Vagina (tissue), 2 donors: Measurements from ENCODE around the gene FOXE1.

Source experiments
- POLR2A ChIP-seq, 2 donors: fragments of 450-650 bp; IDR thresholded peaks; one replicate each; pipeline ENCODE4 v1.6.1; 2017; ENCODE audit warnings: antibody characterized with exemption in 2 of 2, mild to moderate bottlenecking in 2 of 2, moderate library complexity in 2 of 2
- POLR2AphosphoS5 ChIP-seq, 2 donors: sonication (generic); formaldehyde crosslinking; IDR thresholded peaks; one replicate each; pipeline ENCODE4 v1.9.0; 2017; ENCODE audit warnings: antibody characterized with exemption in 2 of 2, mild to moderate bottlenecking in 2 of 2, low read depth in 1 of 2; ENCODE audit not compliant: insufficient read depth in 1 of 2
- TF ChIP-seq, protein P1 (sequence below), 3 experiments: fragments of 450-650 bp in 2 of 3; fragments of 200-600 bp in 1 of 3; sonication (generic) in 1 of 3; IDR thresholded peaks; one replicate each; pipeline ENCODE4 v1.5.1; 2017 to 2019; ENCODE audit warnings: antibody characterized with exemption in 3 of 3, mild to moderate bottlenecking in 2 of 3, moderate library complexity in 2 of 3

DNA sequence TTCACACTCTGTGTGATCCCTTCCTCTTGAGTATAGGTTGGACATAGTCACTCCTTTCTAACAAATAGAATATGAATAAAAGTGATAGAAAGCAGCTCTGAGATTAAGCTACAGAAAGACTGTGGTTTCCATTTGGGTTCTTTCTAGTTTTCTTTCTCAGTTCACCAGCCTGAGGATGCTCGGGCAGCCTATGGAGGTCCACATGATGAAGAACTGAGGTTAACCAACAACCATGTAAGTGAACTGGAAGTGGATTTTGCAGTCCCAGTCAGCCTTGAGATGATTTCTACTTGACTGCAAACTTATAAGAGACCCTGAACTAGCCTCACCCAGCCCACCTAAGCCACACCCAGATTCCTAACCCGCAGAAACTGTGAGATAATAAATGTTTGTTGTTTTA is 10.1 kb upstream of the FOXE1 start:
- TF ChIP-seq, protein P1, sequence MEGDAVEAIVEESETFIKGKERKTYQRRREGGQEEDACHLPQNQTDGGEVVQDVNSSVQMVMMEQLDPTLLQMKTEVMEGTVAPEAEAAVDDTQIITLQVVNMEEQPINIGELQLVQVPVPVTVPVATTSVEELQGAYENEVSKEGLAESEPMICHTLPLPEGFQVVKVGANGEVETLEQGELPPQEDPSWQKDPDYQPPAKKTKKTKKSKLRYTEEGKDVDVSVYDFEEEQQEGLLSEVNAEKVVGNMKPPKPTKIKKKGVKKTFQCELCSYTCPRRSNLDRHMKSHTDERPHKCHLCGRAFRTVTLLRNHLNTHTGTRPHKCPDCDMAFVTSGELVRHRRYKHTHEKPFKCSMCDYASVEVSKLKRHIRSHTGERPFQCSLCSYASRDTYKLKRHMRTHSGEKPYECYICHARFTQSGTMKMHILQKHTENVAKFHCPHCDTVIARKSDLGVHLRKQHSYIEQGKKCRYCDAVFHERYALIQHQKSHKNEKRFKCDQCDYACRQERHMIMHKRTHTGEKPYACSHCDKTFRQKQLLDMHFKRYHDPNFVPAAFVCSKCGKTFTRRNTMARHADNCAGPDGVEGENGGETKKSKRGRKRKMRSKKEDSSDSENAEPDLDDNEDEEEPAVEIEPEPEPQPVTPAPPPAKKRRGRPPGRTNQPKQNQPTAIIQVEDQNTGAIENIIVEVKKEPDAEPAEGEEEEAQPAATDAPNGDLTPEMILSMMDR (IDR thresholded peaks at IDR 0.05): no peak
- TF ChIP-seq POLR2A (IDR thresholded peaks at IDR 0.05) (no peak), POLR2AphosphoS5 (IDR thresholded peaks at IDR 0.05; ENCODE audit: insufficient read depth in 1 of 2, low read depth in 1 of 2) (no peak)
